Measurements from ENCODE around the gene TENM4.

DNA sequence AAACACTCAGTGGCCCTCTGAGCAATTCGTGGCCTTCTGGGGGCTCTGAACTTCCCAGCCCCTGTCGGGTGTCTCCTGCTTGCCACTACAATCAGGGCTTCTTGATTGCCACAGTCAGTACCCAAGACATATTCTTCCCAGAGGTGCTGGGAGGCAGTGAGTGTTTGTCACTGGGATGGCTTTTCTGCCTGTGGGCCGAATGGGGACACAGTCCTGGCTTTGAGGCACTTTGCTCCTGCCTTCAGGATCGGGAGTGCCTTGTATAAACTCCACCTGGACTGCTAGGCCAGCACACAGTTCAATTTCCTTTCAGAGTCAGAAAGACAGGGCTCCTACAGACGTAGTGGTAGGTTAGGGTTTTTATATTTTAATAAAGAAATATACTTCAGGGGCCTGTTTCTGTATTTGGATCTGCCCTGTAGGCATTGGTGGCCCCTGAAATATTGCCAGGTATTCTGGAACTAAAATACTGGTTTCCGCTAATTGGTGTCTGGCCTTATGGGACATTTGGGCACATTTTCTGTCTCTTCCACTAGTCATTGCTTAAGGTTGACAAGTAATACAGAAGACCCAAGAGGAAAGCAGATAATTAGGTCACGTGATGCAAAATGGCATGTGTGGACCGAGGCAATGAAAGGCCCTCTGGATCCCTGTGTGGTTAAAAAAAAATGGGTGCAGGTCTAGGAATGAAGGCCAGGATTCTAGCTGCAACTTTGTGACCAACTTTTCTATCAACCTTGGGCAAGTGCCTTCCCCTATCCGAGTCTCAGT lies 767.8 kb downstream of the TENM4 start:
- no peak for TF ChIP-seq PPARA (CRISPR knock-in tag; IDR thresholded peaks at IDR 0.05; ENCODE audit: borderline replicate concordance)
- no peak for TF ChIP-seq ZNF70 (CRISPR knock-in tag; IDR thresholded peaks at IDR 0.05)
- TF ChIP-seq BACH2 (CRISPR knock-in tag; IDR thresholded peaks at IDR 0.05; ENCODE audit: borderline replicate concordance), result no peak
- TF ChIP-seq TSHZ2 (CRISPR knock-in tag; IDR thresholded peaks at IDR 0.05), result no peak
- TF ChIP-seq, protein P1, sequence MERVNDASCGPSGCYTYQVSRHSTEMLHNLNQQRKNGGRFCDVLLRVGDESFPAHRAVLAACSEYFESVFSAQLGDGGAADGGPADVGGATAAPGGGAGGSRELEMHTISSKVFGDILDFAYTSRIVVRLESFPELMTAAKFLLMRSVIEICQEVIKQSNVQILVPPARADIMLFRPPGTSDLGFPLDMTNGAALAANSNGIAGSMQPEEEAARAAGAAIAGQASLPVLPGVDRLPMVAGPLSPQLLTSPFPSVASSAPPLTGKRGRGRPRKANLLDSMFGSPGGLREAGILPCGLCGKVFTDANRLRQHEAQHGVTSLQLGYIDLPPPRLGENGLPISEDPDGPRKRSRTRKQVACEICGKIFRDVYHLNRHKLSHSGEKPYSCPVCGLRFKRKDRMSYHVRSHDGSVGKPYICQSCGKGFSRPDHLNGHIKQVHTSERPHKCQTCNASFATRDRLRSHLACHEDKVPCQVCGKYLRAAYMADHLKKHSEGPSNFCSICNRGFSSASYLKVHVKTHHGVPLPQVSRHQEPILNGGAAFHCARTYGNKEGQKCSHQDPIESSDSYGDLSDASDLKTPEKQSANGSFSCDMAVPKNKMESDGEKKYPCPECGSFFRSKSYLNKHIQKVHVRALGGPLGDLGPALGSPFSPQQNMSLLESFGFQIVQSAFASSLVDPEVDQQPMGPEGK (CRISPR knock-in tag; IDR thresholded peaks at IDR 0.05; ENCODE audit: borderline replicate concordance), result no peak
- no peak for TF ChIP-seq ZNF565 (CRISPR knock-in tag; conservative IDR thresholded peaks at IDR 0.05; ENCODE audit: low read depth)
